DMS 273 (cell line): Measurements from ENCODE around the gene LHFPL6.
A peak's percentile ranks its signal among the peaks of the same experiment; 100 is the strongest.

Experiments used
- DNase-seq: peaks from one replicate; lab custom pipeline; 2025; ENCODE audit not compliant: unreplicated experiment; lab: John Stamatoyannopoulos, UW

LHFPL6 gene

DNA sequence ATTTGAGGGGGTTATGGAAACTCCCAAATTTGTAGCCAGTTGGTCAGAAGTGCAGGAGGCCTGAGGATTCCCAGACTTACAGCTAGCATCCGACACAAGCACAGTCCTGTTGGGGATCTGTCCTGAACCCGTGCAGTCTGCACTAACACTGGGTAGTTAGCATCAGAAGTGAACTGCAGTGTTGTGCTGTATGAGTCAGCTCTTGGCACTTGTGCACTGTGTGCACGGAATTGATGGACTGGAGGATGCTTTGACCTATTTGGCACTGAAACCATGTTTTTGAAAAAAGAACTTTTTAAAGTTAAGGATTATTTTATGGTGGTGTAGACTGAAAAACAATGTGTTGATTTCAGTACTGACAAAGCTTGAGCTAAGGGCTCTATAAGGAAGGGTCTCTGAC, 285.7 kb downstream of the LHFPL6 start:
- no peak for DNase-seq

DNA sequence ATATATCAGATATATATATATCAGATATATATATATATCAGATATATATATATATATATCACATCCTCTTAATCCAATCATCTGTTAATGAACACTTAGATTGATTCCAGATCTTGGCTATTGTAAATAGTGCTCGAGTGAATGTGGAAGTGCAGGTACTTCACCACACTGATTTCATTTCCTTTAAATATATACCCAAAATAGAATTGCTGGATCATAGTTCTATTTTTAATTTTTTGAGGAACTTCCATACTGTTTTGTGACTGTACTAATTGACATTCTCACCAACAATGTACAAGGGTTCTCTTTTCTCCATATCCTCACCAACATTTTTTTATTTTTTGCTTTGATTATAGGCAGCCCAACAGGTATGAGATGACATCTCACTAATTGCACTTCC, 287.2 kb downstream of the LHFPL6 start:
- no peak for DNase-seq

DNA sequence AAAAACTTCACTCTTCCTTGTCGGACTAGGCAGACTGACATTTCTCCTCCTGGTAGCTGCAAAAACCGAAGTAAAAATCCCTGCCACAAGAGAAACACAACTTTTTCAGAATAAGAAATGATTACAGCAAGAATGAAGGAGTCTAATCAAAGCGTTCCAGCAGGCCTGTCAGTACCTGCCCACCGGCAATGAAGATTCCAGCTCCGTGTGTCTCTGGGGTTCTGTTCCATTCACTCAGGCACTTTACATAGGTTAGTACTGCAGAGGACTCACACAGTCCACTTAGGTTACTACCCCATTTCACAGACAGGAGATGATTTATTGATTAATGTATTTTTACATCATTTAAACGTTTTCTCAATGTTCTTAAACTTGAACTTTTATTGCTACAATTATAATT, 289.3 kb downstream of the LHFPL6 start:
- no peak for DNase-seq

DNA sequence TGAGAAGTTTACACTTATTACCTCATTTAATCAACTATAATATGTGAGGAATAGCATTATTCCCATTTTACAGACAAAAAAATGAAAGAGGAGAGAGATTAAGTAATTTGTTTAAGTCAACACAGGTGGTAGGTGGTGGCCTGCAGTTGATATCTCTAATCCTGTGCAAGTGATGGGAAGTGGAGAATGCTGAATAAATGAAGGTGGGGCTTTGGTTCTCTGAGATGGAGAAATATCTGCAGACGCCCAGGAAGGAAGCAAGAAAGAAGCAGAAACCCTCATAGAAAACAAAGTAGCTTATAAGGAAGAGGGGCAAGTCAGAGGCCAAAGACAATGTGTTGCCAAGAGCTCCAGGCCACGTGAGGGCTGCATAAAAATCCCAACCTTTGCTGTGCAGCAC, 290.4 kb downstream of the LHFPL6 start:
- no peak for DNase-seq

DNA sequence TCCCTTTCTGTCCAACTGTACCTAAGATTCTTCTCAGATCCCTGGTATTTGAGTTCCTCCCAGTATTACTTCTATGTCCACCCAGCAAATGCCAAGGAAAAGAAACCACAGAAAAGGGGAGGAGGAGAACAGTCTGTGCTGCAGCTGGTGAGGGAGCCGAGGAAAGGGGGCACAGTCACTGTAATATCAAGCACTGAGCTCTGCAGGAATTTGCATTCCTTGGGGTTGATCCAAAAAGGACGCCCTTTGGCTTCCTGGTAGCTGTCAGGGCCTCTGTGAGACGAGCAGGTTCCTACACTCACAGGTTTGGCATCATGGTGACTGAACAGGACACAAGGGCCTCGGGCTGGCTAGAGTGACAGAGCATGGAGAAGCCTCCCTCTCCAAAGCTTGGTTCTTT, 291.4 kb downstream of the LHFPL6 start:
- no peak for DNase-seq

DNA sequence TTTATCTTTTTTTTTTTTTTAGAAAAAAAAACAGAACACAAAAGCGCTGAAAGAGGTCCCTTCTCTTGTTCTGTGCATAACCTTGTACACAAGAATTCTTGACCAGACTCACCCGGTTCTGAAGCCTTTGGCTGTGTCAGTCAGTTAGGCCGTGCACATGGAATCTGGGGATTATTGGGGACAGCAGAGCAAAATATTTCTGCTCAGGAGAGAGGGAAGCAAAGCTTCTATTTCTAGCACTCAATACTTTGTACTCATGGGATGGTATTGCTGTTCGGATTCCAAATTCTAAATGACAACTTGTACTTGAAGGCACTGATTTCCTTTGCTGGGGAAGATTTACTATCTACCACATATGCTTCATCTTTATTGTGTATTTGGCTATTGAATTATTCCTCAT, 292.0 kb downstream of the LHFPL6 start:
- no peak for DNase-seq

DNA sequence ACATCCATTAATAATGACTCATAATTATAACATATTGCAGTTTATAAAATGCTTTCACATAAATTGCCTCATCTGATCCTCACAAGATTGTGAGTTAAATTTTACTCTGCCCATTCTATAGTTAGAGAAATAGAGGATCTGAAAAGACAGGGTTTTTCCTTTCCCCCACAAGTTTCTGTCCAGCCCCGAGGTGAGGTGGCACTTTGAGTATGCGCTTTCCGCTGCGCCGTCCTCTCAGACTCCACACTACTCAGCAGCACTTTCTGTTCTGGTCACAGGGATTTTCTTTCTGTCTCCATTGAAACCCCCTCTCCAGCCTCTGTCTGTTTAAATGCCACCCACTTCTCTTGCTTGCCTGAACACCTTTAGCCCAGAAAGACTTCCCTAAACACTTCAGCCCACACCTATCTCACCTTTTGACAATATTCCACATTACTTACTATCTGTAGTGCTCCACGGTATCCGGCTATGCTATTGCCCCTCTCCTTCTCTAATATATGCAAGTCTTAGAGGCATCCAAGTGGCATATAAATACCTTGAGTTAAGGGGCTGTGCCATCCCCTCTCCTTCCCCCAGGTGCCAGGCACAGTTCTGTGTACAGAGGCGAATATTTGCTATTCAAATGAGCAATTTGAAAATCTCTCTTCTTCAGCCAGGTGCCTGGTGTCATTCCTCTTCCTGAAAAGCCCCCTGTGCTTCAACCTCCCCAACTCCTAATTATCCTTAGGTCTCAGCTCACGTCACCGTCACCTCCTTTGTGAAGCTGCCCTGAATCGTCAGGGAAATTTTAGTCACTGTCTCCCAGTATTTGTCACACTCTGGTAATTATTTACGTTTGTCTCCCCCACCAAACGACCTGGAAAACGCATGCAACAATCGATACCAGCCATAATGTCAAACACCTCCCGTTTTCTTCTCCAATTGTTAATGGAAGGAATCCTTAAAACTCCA, 296.1 kb downstream of the LHFPL6 start:
- DNase-seq, result no peak

DNA sequence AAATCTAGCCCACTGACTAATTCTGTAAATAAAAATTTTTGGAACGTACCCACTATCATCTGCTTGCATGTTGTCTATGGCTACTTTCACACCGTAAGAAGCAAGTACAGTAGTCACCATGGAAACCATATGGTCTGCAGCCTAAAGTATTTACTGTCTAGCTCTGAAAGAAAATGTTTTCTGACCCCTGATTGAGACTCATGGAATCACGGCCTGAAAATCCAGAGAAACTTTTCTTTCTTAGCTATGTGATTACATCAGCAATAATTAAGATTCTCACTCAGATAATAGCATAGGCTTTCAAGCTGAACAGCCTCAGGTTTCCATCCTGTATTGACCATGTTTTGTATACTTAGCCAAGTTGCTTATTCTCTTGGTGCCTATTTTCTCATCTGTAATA, 300.2 kb downstream of the LHFPL6 start:
- DNase-seq, result peak; percentile 22

DNA sequence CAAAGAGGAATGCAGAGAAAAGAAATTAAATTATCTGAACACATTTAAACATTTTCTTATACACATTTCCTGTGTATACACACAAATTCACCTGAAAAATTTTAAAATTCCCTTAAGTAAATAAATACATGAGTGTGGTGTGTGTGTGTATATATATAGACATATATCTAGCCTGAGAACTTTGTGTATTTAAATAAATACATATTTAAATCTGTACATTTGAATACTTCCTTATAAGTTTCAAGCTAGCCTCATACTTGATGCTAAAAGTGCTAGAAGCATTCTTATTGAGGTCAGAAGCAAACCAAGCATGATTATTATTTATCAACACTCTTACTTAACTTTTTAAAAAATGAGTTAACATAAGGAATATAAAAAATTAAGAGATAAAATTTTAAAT, 304.0 kb downstream of the LHFPL6 start:
- no peak for DNase-seq

DNA sequence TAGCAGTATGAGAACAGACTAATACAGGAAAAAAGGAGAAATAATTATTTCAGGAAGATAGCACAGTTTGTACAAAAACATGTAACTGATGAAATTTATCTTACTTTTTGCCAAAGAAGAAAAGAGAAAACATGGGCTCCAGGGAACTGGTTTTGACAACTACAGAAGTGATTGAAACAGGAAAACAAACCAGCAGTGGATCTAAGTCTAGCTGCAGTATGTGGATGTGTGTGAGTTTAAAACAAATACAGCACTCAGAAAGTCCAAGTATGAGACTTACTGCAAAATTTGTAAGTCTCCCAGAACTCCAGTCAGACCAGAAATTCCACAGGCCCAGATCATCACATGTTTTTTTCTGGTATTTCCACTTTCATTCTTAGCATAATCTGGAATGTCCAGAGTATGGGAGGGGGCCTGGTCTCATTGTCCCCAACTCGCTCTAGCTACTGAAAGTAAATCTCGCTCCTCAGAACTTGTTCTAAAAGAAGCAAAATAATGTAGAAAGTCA, 305.3 kb downstream of the LHFPL6 start:
- no peak for DNase-seq

DNA sequence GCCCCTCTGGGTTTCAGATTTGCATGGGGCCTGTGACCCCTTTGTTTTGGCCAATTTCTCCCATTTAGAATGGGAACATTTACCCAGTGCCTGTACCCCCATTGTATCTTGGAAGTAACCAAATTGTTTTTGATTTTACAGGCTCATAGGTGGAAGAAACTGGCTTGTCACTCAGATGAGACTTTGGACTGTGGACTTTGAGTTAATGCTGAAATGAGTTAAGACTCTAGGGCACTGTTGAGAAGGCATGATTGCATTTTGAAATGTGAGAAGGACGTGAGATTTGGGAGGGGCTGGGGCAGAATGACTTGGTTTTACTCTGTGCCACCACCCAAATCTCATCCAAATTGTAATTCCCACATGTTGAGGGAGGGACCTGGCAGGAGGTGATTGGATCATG, 306.0 kb downstream of the LHFPL6 start:
- DNase-seq, result no peak

DNA sequence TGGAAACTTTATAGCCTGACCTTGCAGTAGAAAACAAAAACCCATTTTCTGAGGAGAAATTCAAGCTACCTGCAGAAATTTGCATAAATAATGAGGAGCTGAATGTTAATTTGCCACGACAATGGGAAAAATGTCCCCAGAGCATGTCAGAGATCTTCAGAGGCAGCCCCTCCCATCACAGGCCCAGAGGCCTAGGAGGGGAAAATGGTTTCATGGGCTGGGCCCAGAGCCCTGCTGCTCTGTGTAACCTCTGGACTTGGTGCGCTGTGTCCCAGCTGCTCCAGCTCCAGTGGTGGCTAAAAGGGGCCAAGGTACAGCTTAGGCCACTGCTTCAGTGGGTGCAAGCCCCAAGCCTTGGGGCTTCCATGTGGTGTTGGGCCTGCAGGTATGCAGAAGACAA, 306.8 kb downstream of the LHFPL6 start:
- no peak for DNase-seq
